Vagina (tissue), 2 donors: ENCODE data around the gene ACAD8. TPM values are rescaled to one million over a fixed set of nuclear protein-coding genes. Genes with fewer than 3 reads are reported as not detected.

Experiments
- DNase-seq, 2 donors: peaks; one replicate each; pipeline ENCODE4 v3.0.0-alpha.2; 2017; ENCODE audit errors: extremely low spot score in 2 of 2
- H3K27ac ChIP-seq: fragments of 200-600 bp; sonication (generic); one replicate; pipeline ENCODE4 v1.5.1; 2019
- H3K27me3 ChIP-seq: fragments of 200-600 bp; sonication (generic); one replicate; pipeline ENCODE4 v1.5.1; 2019
- H3K36me3 ChIP-seq, 2 donors: fragments of 200-600 bp; sonication (generic); one replicate each; pipeline ENCODE4 v1.5.1; 2017 to 2019
- H3K4me1 ChIP-seq: fragments of 200-600 bp; sonication (generic); one replicate; pipeline ENCODE4 v1.5.1; 2019
- H3K4me3 ChIP-seq, 2 donors: fragments of 200-600 bp; sonication (generic); 1 replicate in 1 of 2; 2 replicates in 1 of 2; pipeline ENCODE4 v1.5.1; 2016 to 2019
- H3K9me3 ChIP-seq: fragments of 200-600 bp; sonication (generic); one replicate; pipeline ENCODE4 v1.5.1; 2019
- CTCF ChIP-seq, 3 experiments: fragments of 450-650 bp in 2 of 3; fragments of 200-600 bp in 1 of 3; sonication (generic) in 1 of 3; IDR thresholded peaks; one replicate each; pipeline ENCODE4 v1.5.1; 2017 to 2019; ENCODE audit warnings: antibody characterized with exemption in 3 of 3, mild to moderate bottlenecking in 2 of 3, moderate library complexity in 2 of 3
- POLR2A ChIP-seq, 2 donors: fragments of 450-650 bp; IDR thresholded peaks; one replicate each; pipeline ENCODE4 v1.6.1; 2017; ENCODE audit warnings: antibody characterized with exemption in 2 of 2, mild to moderate bottlenecking in 2 of 2, moderate library complexity in 2 of 2
- POLR2AphosphoS5 ChIP-seq, 2 donors: sonication (generic); formaldehyde crosslinking; IDR thresholded peaks; one replicate each; pipeline ENCODE4 v1.9.0; 2017; ENCODE audit warnings: antibody characterized with exemption in 2 of 2, mild to moderate bottlenecking in 2 of 2, low read depth in 1 of 2; ENCODE audit not compliant: insufficient read depth in 1 of 2
- intact Hi-C: fragments of 100-400 bp; cut with DNase I; formaldehyde crosslinking; loops from one replicate; pipeline ENCODE4 v1.15.1; 2023
- total RNA-seq: library from RNA; depleted of rRNA; stranded (reverse); fragments of >200 nt; gene quantifications from one replicate; pipeline ENCODE4 v1.2.3, GENCODE V29; 2016

The ACAD8 gene
- total RNA-seq, 1 donor from 2014 or later = 31.9 TPM

- peaks cover 10% of the 10 kb centered on the region for H3K4me1 ChIP-seq
- H3K27me3 ChIP-seq = no peaks in the 10 kb centered on the region
- H3K9me3 ChIP-seq = no peaks in the 10 kb centered on the region
- no peak for TF ChIP-seq CTCF (IDR thresholded peaks at IDR 0.05)
- no peak for TF ChIP-seq POLR2A (IDR thresholded peaks at IDR 0.05)
- no peak for TF ChIP-seq POLR2AphosphoS5 (IDR thresholded peaks at IDR 0.05; ENCODE audit: insufficient read depth in 1 of 2, low read depth in 1 of 2)
- intact Hi-C loops = no loop called here
- peaks cover 0 to 22% of the 10 kb centered on the region in 2 donors for H3K36me3 ChIP-seq
- no peak overlapping the region for H3K4me3 ChIP-seq
- no peak for DNase-seq
- H3K27ac ChIP-seq = no peak overlapping the region
Measured at GRCh38 chr11:134236834-134237556, 16.4 kb upstream of the ACAD8 start.

GRCh38 chr11:134237557-134237922 is 15.8 kb upstream of the ACAD8 start:
- intact Hi-C loops = no loop called here
- peaks cover 0 to 27% of the 10 kb centered on the region in 2 donors for H3K36me3 ChIP-seq
- no peak for DNase-seq

GRCh38 chr11:134238956-134239355 is 14.4 kb upstream of the ACAD8 start:
- Histone ChIP-seq H3K27me3 (no peaks in the 10 kb centered on the region), H3K4me3 (no peak overlapping the region), H3K4me1 (no peaks in the 10 kb centered on the region), H3K9me3 (no peaks in the 10 kb centered on the region), H3K27ac (no peak overlapping the region), H3K36me3 (peaks cover 0 to 42% of the 10 kb centered on the region in 2 donors)
- no peak for DNase-seq
- TF ChIP-seq POLR2AphosphoS5 (IDR thresholded peaks at IDR 0.05; ENCODE audit: insufficient read depth in 1 of 2, low read depth in 1 of 2) = no peak
- TF ChIP-seq CTCF (IDR thresholded peaks at IDR 0.05) = no peak
- TF ChIP-seq POLR2A (IDR thresholded peaks at IDR 0.05) = no peak
- intact Hi-C loops = no loop called here

More at GRCh38 chr11:134237557-134237922, 15.8 kb upstream of the ACAD8 start:
- peaks cover 6% of the 10 kb centered on the region for H3K4me1 ChIP-seq
- no peak for TF ChIP-seq POLR2AphosphoS5 (IDR thresholded peaks at IDR 0.05; ENCODE audit: insufficient read depth in 1 of 2, low read depth in 1 of 2)
- no peak for TF ChIP-seq CTCF (IDR thresholded peaks at IDR 0.05)
- no peak for TF ChIP-seq POLR2A (IDR thresholded peaks at IDR 0.05)
- no peaks in the 10 kb centered on the region for H3K27me3 ChIP-seq
- no peaks in the 10 kb centered on the region for H3K9me3 ChIP-seq
- H3K4me3 ChIP-seq = no peak overlapping the region
- no peak overlapping the region for H3K27ac ChIP-seq

DNA sequence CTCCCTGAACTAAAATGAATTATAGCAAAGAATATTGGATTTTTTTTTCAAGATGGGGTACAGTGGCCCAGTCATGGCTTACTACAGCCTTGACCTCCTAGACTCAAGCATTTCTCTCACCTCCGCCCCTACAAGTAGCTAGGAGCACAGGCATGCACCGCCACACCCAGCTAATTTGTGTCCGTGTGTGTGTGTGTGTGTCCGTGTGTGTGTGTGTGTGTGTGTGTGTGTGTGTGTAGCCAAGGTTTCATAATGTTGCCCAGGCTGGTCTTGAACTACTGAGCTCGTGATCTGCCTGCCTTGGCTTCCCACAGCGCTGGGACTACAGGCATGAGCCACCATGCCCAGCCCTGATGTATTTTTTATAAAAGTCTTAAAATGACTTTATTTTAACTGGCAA is 12.8 kb upstream of the ACAD8 start:
- no peaks in the 10 kb centered on the region for H3K4me1 ChIP-seq
- H3K36me3 ChIP-seq = peaks cover 0 to 56% of the 10 kb centered on the region in 2 donors
- no peak overlapping the region for H3K4me3 ChIP-seq
- H3K9me3 ChIP-seq = no peaks in the 10 kb centered on the region
- DNase-seq = no peak
- intact Hi-C loops = no loop called here
- no peak for TF ChIP-seq CTCF (IDR thresholded peaks at IDR 0.05)
- no peak for TF ChIP-seq POLR2A (IDR thresholded peaks at IDR 0.05)
- TF ChIP-seq POLR2AphosphoS5 (IDR thresholded peaks at IDR 0.05; ENCODE audit: insufficient read depth in 1 of 2, low read depth in 1 of 2) = no peak
- H3K27me3 ChIP-seq = no peaks in the 10 kb centered on the region
- H3K27ac ChIP-seq = no peak overlapping the region

DNA sequence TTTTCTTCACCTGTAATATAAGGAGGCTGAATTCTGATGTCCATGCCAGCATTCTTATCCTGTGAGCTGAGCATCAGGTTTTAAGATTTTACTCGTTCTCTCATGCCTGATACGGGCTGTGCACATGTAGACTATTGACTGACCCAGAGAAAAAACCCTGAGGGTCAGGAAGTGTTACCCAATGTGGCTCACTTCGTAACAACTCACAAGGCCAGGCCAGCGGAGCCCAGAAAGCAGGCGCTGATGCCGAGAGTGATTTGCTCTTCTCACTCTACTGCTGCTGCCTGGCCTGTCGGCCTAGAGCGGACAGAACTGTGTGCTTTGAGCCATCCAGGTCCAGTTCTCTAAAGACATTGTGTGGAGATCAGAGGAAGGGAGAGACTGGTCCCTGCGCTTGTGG is 11.0 kb upstream of the ACAD8 start:
- TF ChIP-seq POLR2A (IDR thresholded peaks at IDR 0.05) (no peak), POLR2AphosphoS5 (IDR thresholded peaks at IDR 0.05; ENCODE audit: insufficient read depth in 1 of 2, low read depth in 1 of 2) (no peak)
- H3K36me3 ChIP-seq = peaks cover 0 to 73% of the 10 kb centered on the region in 2 donors
- intact Hi-C loops = no loop called here
- no peak overlapping the region for H3K27ac ChIP-seq
- H3K27me3 ChIP-seq = no peaks in the 10 kb centered on the region
- H3K9me3 ChIP-seq = no peaks in the 10 kb centered on the region
- DNase-seq = no peak
- no peaks in the 10 kb centered on the region for H3K4me1 ChIP-seq
- H3K4me3 ChIP-seq = no peak overlapping the region
